Esophagus squamous epithelium (tissue), 5 donors: ENCODE results near the gene ITIH4. TPM values are rescaled to one million over a fixed set of nuclear protein-coding genes. Genes with fewer than 3 reads are reported as not detected.

Experiments
- DNase-seq: peaks from one replicate; lab custom pipeline; 2025; lab: John Stamatoyannopoulos, UW
- H3K27ac ChIP-seq, 4 donors: fragments of 200-600 bp; sonication (generic); one replicate each; pipeline ENCODE4 v1.5.1; 2016 to 2019; ENCODE audit warnings: mild to moderate bottlenecking in 1 of 4
- H3K27me3 ChIP-seq, 4 donors: fragments of 200-600 bp; sonication (generic); 1 replicate in 3 of 4; 2 replicates in 1 of 4; pipeline versions ENCODE4 v1.5.1 to v1.6.0; 2017 to 2021; ENCODE audit warnings: antibody characterized with exemption in 1 of 4
- H3K36me3 ChIP-seq, 3 donors: fragments of 200-600 bp; sonication (generic); one replicate each; pipeline ENCODE4 v1.5.1; 2016 to 2019
- H3K4me1 ChIP-seq, 3 donors: fragments of 200-600 bp; sonication (generic); one replicate each; pipeline ENCODE4 v1.5.1; 2017 to 2019
- H3K4me3 ChIP-seq, 4 donors: fragments of 200-600 bp; sonication (generic); 1 replicate in 3 of 4; 2 replicates in 1 of 4; pipeline ENCODE4 v1.5.1; 2016 to 2019; ENCODE audit warnings: mild to moderate bottlenecking in 2 of 4, moderate library complexity in 1 of 4
- H3K9me3 ChIP-seq, 3 donors: fragments of 200-600 bp; sonication (generic); one replicate each; pipeline ENCODE4 v1.5.1; 2016 to 2019
- POLR2A ChIP-seq, 4 donors: fragments of 450-650 bp; IDR thresholded peaks; one replicate each; pipeline ENCODE4 v1.6.1; 2017; ENCODE audit warnings: antibody characterized with exemption in 4 of 4, mild to moderate bottlenecking in 4 of 4, moderate library complexity in 3 of 4
- WGBS, 2 donors: methylation state at CpG; one replicate each; pipeline ENCODE4 v1.1.5; 2018; 5-methylcytosine and 5-hydroxymethylcytosine counted together
- intact Hi-C: fragments of 100-400 bp; cut with DNase I; formaldehyde crosslinking; loops from one replicate; pipeline ENCODE4 v1.15.0; 2022
- total RNA-seq, 4 donors: library from RNA; depleted of rRNA; stranded (reverse); fragments of >200 nt; gene quantifications; one replicate each; pipeline ENCODE4 v1.1.0, GENCODE V29; 2016
- TF ChIP-seq, protein P1 (sequence below), 6 experiments: fragments of 450-650 bp in 4 of 6; fragments of 200-600 bp in 2 of 6; sonication (generic) in 2 of 6; IDR thresholded peaks; one replicate each; pipeline ENCODE4 v1.5.1; 2016 to 2019; ENCODE audit warnings: antibody characterized with exemption in 6 of 6, mild to moderate bottlenecking in 4 of 6, moderate library complexity in 4 of 6
- donor health status: DM: yes; HTN: yes; CAD: no.

ITIH4 gene
- total RNA-seq, 4 donors from 2014 or later: 0.22 to 2.3 (median 1.5) TPM

DNA sequence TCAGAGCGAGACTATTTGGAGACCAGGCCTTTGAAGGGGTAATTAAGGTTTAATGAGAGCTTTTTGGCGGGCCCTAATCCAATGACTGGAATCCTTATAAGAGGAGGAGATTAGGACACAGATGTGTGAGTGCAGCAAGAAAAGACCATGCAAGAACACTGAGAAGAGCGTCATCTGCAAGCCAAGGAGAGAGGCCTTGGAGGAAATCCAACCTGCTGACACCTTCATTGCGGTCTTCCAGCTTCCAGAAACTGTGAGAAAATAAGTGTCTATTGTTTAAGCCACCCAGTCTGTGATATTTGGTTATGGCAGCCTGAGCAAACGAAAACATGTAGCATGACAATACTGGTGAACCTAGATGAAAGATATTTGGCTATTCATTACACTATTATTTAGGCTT is 27.4 kb upstream of the ITIH4 start:
- Histone ChIP-seq H3K36me3 (peaks cover 0 to 22% (median 0%) of the 10 kb centered on the region in 3 donors), H3K4me3 (no peak overlapping the region), H3K27me3 (no peaks in the 10 kb centered on the region), H3K27ac (no peak overlapping the region), H3K4me1 (no peaks in the 10 kb centered on the region), H3K9me3 (no peaks in the 10 kb centered on the region)
- intact Hi-C loops: no loop called here
- WGBS, 2 donors: 86 to 88% methylated on average over 5 of the region's 5 CpGs
- DNase-seq: no peak
- TF ChIP-seq POLR2A (IDR thresholded peaks at IDR 0.05): no peak
- TF ChIP-seq, protein P1, sequence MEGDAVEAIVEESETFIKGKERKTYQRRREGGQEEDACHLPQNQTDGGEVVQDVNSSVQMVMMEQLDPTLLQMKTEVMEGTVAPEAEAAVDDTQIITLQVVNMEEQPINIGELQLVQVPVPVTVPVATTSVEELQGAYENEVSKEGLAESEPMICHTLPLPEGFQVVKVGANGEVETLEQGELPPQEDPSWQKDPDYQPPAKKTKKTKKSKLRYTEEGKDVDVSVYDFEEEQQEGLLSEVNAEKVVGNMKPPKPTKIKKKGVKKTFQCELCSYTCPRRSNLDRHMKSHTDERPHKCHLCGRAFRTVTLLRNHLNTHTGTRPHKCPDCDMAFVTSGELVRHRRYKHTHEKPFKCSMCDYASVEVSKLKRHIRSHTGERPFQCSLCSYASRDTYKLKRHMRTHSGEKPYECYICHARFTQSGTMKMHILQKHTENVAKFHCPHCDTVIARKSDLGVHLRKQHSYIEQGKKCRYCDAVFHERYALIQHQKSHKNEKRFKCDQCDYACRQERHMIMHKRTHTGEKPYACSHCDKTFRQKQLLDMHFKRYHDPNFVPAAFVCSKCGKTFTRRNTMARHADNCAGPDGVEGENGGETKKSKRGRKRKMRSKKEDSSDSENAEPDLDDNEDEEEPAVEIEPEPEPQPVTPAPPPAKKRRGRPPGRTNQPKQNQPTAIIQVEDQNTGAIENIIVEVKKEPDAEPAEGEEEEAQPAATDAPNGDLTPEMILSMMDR (IDR thresholded peaks at IDR 0.05): no peak

- Histone ChIP-seq H3K36me3 (peaks cover 0 to 29% (median 0%) of the 10 kb centered on the region in 3 donors), H3K27me3 (no peaks in the 10 kb centered on the region), H3K27ac (no peak overlapping the region), H3K4me1 (no peaks in the 10 kb centered on the region), H3K9me3 (no peaks in the 10 kb centered on the region), H3K4me3 (no peak overlapping the region)
- 80 to 81% methylated on average over 3 of the region's 3 CpGs for WGBS, 2 donors
- TF ChIP-seq, protein P1 (IDR thresholded peaks at IDR 0.05): no peak
- no peak for TF ChIP-seq POLR2A (IDR thresholded peaks at IDR 0.05)
- intact Hi-C loops: no loop called here
- DNase-seq: no peak
Observed at GRCh38 chr3:52857133-52857532, 26.7 kb upstream of the ITIH4 start.

- no peak for DNase-seq
- 90 to 97% methylated on average over 5 of the region's 5 CpGs for WGBS, 2 donors
- H3K27me3 ChIP-seq: no peaks in the 10 kb centered on the region
- TF ChIP-seq, protein P1 (IDR thresholded peaks at IDR 0.05): no peak
- TF ChIP-seq POLR2A (IDR thresholded peaks at IDR 0.05): no peak
- no peak overlapping the region for H3K4me3 ChIP-seq
- H3K4me1 ChIP-seq: no peaks in the 10 kb centered on the region
- intact Hi-C loops: no loop called here
- no peaks in the 10 kb centered on the region for H3K9me3 ChIP-seq
- no peak overlapping the region for H3K27ac ChIP-seq
- peaks cover 0 to 34% (median 0%) of the 10 kb centered on the region in 3 donors for H3K36me3 ChIP-seq
Observed at GRCh38 chr3:52856666-52857065, 26.2 kb upstream of the ITIH4 start.

- WGBS, 2 donors: 86 to 100% methylated on average over 2 of the region's 2 CpGs
Observed at GRCh38 chr3:52854013-52854412, 23.5 kb upstream of the ITIH4 start.

GRCh38 chr3:52852419-52852818 is 21.9 kb upstream of the ITIH4 start:
- DNase-seq: no peak
- H3K27ac ChIP-seq: no peak overlapping the region
- WGBS, 2 donors: 75 to 80% methylated on average over 2 of the region's 2 CpGs
- intact Hi-C loops: no loop called here
- H3K36me3 ChIP-seq: peaks cover 0 to 76% (median 6%) of the 10 kb centered on the region in 3 donors
- H3K4me3 ChIP-seq: no peak overlapping the region
- no peak for TF ChIP-seq POLR2A (IDR thresholded peaks at IDR 0.05)
- TF ChIP-seq, protein P1 (IDR thresholded peaks at IDR 0.05): no peak
- H3K27me3 ChIP-seq: no peaks in the 10 kb centered on the region
- no peaks in the 10 kb centered on the region for H3K9me3 ChIP-seq
- H3K4me1 ChIP-seq: peaks cover 0 to 12% (median 3%) of the 10 kb centered on the region in 3 donors

More at GRCh38 chr3:52854013-52854412, 23.5 kb upstream of the ITIH4 start:
- TF ChIP-seq POLR2A (IDR thresholded peaks at IDR 0.05): no peak
- TF ChIP-seq, protein P1 (IDR thresholded peaks at IDR 0.05): no peak
- no peak overlapping the region for H3K27ac ChIP-seq
- no peaks in the 10 kb centered on the region for H3K27me3 ChIP-seq
- peaks cover 0 to 2% (median 0%) of the 10 kb centered on the region in 3 donors for H3K4me1 ChIP-seq
- intact Hi-C loops: no loop called here
- no peaks in the 10 kb centered on the region for H3K9me3 ChIP-seq
- no peak for DNase-seq
- H3K4me3 ChIP-seq: no peak overlapping the region
- peaks cover 0 to 60% (median 6%) of the 10 kb centered on the region in 3 donors for H3K36me3 ChIP-seq
